HG02870 (cell line): ENCODE measurements around the gene CCP110.

Experiments
- ATAC-seq: cut with Tn5 transposase; IDR thresholded peaks from one replicate; pipeline ENCODE4 v1.9.1; 2021; ENCODE audit warnings: mild to moderate bottlenecking, moderate library complexity; ENCODE audit not compliant: unreplicated experiment

CCP110 gene

DNA sequence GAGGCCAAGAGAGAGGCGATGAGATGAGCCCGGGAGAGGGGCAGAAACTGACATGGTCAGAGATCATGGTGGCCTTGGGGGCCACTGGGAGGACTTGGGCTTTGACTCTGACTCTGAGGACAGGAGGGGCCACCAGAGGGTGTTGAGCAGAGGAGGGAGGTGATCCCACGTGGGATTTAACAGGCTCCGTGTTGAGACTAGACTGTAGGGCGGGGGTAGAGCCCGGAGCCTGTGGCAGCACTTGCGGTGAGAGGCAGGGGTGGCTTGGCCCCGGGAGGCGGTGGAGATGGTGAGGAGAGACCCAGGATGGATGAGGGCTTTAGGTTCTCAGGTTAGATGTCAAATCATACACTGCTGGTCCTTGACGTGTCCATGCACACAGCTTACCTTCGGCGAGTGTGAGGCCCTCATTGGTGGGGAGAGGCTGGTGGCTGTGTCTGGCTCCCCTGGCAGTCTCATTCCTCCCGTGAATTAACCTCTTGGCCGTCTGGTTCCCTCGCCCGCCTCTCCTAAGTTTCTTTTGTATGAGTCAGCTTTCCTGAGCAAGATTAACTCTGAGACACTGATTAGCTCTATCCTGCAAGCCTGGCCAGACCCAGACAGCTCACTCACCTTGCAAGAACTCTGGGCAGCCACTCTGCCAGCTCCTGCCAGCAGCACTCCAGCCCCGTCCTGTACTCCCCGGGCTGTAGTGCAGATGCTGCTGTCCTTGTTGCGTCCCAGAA lies 71.5 kb downstream of the CCP110 start:
- ATAC-seq = no peak

DNA sequence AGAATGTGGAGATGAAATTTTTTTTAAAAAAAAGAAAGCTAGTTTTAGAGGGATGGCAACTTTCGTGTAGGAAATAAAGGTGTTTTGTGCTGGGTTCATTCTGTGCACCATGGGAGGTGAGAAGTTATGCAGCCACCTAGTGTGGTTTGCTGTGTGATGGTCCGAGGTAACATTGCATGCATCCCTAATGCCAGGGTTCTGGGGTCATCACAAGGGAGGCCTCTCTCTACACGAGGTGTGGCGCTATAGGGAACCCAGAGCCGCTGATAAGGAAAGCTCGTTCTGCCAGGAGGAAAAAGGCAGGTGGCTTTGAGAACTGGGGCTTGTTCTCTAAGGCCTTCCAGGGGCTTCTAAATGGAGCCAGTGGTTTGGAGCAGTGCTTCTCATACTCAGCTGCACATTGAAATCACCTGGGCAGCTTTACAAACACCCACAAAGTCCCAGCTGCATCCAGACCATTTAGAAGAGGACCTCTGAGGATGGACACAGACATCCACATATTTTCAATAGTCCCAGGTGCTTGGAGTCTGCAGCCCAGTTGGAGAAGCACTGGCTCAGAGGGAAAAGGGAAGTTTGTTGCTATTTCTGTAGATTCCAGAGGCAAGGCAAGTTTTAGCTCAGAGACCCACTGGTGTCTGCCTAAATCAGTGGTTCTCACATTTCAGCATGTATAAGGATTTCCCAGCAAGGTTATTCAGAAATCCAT lies 75.2 kb downstream of the CCP110 start:
- ATAC-seq = no peak

DNA sequence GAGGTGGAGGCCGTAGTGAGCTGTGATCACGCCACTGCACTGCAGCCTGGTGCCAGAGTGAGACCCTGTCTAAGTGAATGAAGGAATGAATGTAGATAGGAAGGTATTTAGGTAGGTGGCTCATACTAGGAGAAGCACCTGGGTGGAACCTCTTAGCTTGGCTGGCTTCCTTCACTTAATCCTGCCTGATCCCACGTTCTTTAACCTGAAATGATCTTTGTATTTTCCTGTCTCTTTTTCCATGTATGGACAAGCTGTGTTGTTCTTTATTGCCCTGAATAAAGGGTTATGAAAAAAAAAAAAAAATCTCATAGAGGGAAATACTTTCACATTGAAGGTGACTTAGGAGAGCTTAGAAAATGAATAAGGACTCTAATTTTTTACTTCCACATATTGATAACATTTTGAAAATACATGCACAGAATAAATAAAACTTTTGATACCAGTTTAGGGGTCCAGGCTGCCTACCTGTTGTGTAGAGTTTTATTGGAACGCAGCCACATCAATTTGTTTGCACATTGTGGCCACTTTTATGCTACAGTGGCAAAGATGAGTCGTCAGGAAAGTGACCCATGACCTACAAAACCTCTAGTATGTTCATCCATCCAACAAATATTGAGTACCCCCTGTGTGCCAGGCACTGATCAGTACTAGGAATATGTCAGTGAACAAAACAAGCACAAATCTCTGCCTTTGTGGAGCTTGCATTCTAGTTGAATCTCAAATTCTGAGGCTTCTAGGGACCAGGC lies 76.4 kb downstream of the CCP110 start:
- no peak for ATAC-seq

DNA sequence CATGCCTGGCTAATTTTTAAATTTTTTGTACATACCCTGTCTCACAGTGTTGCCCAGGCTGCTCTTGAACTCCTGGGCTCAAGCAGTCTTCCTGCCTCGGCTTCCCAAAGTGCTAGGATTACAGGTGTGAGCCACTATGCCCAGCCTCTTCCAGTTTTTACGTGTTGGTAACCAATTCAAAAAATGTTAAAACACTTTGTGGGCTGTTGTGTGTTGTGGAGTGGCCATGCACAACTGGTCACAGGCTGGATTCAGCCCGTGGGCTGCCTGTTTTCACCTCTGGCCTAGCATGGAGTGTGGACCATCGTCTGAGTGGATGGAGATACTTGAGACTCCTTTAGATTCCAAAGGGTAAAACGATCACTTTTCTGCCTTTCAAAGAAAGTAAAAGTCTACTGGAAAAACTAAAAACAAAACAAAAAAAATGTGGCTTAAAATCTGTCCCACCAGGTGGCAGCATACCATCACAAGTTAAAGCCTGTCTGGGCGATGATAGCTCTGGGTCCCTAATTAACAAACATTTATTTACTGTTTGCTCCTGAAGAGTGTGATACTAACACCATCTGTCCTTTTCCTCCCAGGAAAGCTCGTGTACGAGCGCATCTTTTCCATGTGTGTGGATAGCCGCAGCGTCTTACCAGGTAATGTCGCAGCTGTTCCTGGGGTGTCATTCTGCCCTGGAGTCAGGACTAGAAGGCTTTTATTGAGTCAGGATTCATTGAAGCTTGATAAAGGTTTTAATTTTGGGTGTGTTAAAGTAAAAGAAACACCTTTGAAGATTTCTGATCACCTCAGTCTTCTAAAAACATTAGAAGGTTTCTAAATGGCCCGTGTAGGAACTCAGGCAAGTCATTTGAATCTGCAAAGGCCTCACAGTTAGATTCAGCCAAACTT lies 77.6 kb downstream of the CCP110 start:
- ATAC-seq = no peak
